Measurements from ENCODE around the gene DGAT2L6.

The DGAT2L6 gene

GRCh38 chrX:70172221-70172620 lies 5.1 kb upstream of the DGAT2L6 start:
- Histone ChIP-seq H3K4me2 (ENCODE audit: low read length) (no peak overlapping the region), H3K27ac (no peak overlapping the region), H3K4me3 (ENCODE audit: low read depth, low read length) (no peak overlapping the region), H3K9me3 (ENCODE audit: control insufficient read depth, low read length) (no peaks in the 10 kb centered on the region), H2AFZ (no peak overlapping the region), H3K9ac (no peak overlapping the region), H3K27me3 (ENCODE audit: control insufficient read depth, insufficient read depth, low read length) (no peaks in the 10 kb centered on the region), H3K4me1 (peaks cover 2% of the 10 kb centered on the region), H3K79me2 (no peaks in the 10 kb centered on the region), H3K36me3 (ENCODE audit: control insufficient read depth, insufficient read depth, low read length) (no peaks in the 10 kb centered on the region)
- TF ChIP-seq CTCF (IDR thresholded peaks at IDR 0.05) = no peak

GRCh38 chrX:70172964-70173363 lies 4.3 kb upstream of the DGAT2L6 start:
- Histone ChIP-seq H3K4me1 (peaks cover 2% of the 10 kb centered on the region), H3K9me3 (ENCODE audit: control insufficient read depth, low read length) (no peaks in the 10 kb centered on the region), H3K36me3 (ENCODE audit: control insufficient read depth, insufficient read depth, low read length) (no peaks in the 10 kb centered on the region), H3K79me2 (no peaks in the 10 kb centered on the region), H3K9ac (no peak overlapping the region), H3K4me2 (ENCODE audit: low read length) (no peak overlapping the region), H3K4me3 (ENCODE audit: low read depth, low read length) (no peak overlapping the region), H3K27me3 (ENCODE audit: control insufficient read depth, insufficient read depth, low read length) (no peaks in the 10 kb centered on the region), H3K27ac (no peak overlapping the region), H2AFZ (no peak overlapping the region)
- no peak for TF ChIP-seq CTCF (IDR thresholded peaks at IDR 0.05)

GRCh38 chrX:70174754-70175153 lies 2.5 kb upstream of the DGAT2L6 start:
- no peak overlapping the region for H3K4me2 ChIP-seq (ENCODE audit: low read length)
- H3K36me3 ChIP-seq (ENCODE audit: control insufficient read depth, insufficient read depth, low read length) = no peaks in the 10 kb centered on the region
- H3K79me2 ChIP-seq = no peaks in the 10 kb centered on the region
- no peak for TF ChIP-seq CTCF (IDR thresholded peaks at IDR 0.05)
- no peaks in the 10 kb centered on the region for H3K4me1 ChIP-seq
- no peak overlapping the region for H3K4me3 ChIP-seq (ENCODE audit: low read depth, low read length)
- no peak overlapping the region for H3K27ac ChIP-seq
- no peaks in the 10 kb centered on the region for H3K27me3 ChIP-seq (ENCODE audit: control insufficient read depth, insufficient read depth, low read length)
- H2AFZ ChIP-seq = no peak overlapping the region
- no peaks in the 10 kb centered on the region for H3K9me3 ChIP-seq (ENCODE audit: control insufficient read depth, low read length)
- no peak overlapping the region for H3K9ac ChIP-seq

GRCh38 chrX:70175338-70175737 lies 1.9 kb upstream of the DGAT2L6 start:
- Histone ChIP-seq H3K27me3 (ENCODE audit: control insufficient read depth, insufficient read depth, low read length) (no peaks in the 10 kb centered on the region), H3K79me2 (no peaks in the 10 kb centered on the region), H3K4me2 (ENCODE audit: low read length) (no peak overlapping the region), H3K9ac (no peak overlapping the region), H3K4me3 (ENCODE audit: low read depth, low read length) (no peak overlapping the region), H3K36me3 (ENCODE audit: control insufficient read depth, insufficient read depth, low read length) (no peaks in the 10 kb centered on the region), H3K4me1 (no peaks in the 10 kb centered on the region), H2AFZ (no peak overlapping the region), H3K27ac (no peak overlapping the region), H3K9me3 (ENCODE audit: control insufficient read depth, low read length) (no peaks in the 10 kb centered on the region)
- no peak for TF ChIP-seq CTCF (IDR thresholded peaks at IDR 0.05)

DNA sequence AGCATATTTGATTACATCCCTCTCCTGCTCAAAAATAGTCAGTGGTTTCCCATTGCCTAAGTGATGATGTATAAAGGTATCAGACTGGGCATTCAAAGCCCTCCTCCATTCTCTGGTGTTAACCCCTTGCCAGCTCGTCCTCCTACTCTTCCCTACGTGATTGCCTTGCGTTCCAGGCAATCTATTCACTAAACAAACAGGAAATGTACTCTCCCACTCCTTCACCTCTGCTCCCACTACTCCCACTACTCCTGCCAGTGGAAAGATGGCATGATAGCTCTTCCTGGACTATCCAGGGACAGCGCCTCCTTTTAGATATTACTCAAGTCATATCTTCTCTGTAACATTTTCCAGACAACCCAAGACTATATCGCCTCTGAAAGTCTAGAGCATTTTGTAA lies 5.8 kb downstream of the DGAT2L6 start:
- H3K79me2 ChIP-seq = no peaks in the 10 kb centered on the region
- H3K9ac ChIP-seq = no peak overlapping the region
- H3K4me1 ChIP-seq = no peaks in the 10 kb centered on the region
- H3K4me3 ChIP-seq (ENCODE audit: low read depth, low read length) = no peak overlapping the region
- H3K4me2 ChIP-seq (ENCODE audit: low read length) = no peak overlapping the region
- no peak for TF ChIP-seq CTCF (IDR thresholded peaks at IDR 0.05)
- no peaks in the 10 kb centered on the region for H3K9me3 ChIP-seq (ENCODE audit: control insufficient read depth, low read length)
- no peak overlapping the region for H3K27ac ChIP-seq
- no peaks in the 10 kb centered on the region for H3K36me3 ChIP-seq (ENCODE audit: control insufficient read depth, insufficient read depth, low read length)
- no peaks in the 10 kb centered on the region for H3K27me3 ChIP-seq (ENCODE audit: control insufficient read depth, insufficient read depth, low read length)
- no peak overlapping the region for H2AFZ ChIP-seq

All from parathyroid adenoma (tissue), 2 donors.